ENCODE data around the gene FOXA3.

DNA sequence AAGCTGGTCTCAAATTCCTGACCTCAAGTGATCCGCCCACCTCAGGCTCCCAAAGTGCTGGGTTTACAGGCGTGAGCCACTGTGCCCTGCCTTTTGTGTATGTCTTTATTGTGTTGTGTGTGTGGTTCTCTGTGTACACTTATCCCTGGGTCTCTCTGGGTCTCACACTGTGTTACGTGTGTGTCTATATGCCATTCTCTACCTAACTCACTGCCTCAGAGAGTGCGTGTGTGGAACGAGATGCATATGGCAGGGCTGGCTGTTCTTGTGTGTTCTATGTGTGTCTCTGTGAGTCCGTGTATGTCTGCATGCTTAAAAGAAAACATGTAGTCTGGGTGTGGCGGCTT lies 10.5 kb downstream of the FOXA3 start:
- TF ChIP-seq, protein P1, sequence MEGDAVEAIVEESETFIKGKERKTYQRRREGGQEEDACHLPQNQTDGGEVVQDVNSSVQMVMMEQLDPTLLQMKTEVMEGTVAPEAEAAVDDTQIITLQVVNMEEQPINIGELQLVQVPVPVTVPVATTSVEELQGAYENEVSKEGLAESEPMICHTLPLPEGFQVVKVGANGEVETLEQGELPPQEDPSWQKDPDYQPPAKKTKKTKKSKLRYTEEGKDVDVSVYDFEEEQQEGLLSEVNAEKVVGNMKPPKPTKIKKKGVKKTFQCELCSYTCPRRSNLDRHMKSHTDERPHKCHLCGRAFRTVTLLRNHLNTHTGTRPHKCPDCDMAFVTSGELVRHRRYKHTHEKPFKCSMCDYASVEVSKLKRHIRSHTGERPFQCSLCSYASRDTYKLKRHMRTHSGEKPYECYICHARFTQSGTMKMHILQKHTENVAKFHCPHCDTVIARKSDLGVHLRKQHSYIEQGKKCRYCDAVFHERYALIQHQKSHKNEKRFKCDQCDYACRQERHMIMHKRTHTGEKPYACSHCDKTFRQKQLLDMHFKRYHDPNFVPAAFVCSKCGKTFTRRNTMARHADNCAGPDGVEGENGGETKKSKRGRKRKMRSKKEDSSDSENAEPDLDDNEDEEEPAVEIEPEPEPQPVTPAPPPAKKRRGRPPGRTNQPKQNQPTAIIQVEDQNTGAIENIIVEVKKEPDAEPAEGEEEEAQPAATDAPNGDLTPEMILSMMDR (IDR thresholded peaks at IDR 0.05 in 4 of 5, conservative IDR thresholded peaks at IDR 0.05 in 1 of 5) = no peak
- TF ChIP-seq POLR2A (IDR thresholded peaks at IDR 0.05) = no peak
